HG02938 (cell line): ENCODE measurements around the gene BMX.

ENCODE experiments used
- ATAC-seq: cut with Tn5 transposase; IDR thresholded peaks from one replicate; pipeline ENCODE4 v1.9.1; 2021; ENCODE audit warnings: mild to moderate bottlenecking, moderate library complexity; ENCODE audit not compliant: unreplicated experiment

BMX gene

DNA sequence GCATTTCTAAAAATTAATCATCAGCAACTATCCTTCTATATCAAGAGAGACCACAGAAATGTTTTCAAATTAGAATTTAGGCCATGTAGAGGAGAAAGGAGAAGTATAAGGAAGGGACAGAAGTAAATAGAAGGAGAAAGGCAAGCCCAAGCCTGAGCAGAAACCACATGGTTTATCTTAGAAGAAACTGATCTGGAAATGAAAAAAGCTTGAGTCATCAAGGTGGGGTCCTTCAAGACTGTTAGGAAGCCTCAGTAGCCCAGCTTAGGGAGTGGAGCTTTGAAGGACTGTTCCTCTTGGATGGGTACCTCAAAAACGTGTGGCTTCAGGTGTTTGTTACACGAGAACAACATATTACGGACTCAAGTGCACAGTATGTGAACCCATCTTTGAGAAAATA is 4.5 kb downstream of the BMX start:
- no peak for ATAC-seq

DNA sequence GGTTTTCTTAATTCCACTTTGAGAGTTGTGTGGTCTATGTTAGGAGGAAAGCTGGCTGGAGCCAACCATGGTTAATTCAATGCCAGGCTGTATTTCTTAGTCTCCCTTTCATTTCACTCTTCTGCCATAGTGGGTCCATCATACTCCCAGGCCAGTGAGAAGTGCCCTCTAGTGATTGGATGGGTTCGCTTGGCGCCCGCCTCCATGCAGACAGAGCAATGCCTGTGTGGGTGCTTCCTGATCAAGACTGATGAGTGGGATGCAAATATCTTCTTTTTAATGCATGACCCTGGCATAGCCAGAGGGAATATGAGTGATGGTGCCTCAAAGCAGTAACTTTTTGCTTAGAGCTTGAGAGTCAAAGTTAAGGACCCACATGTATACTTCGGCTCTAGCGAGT is 6.4 kb downstream of the BMX start:
- no peak for ATAC-seq

DNA sequence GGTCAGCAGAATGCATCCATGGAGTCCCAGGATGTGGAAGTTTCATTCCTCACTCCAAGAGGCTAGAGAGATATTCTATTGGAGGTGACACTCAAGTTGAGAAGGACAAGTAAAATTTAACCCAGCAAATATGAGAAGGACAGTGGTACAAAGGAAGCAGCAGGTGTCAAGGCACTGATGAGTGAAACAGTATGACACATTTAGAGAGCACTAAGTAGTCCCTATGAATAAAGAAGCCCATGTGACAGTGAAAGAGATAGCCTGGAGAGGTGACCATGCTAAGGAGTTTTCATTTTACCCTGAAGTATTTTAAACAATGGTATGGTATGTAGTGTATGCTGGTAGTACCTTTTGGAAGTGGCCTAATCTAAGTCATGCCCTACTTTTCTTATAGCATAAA is 9.2 kb downstream of the BMX start:
- ATAC-seq: no peak

DNA sequence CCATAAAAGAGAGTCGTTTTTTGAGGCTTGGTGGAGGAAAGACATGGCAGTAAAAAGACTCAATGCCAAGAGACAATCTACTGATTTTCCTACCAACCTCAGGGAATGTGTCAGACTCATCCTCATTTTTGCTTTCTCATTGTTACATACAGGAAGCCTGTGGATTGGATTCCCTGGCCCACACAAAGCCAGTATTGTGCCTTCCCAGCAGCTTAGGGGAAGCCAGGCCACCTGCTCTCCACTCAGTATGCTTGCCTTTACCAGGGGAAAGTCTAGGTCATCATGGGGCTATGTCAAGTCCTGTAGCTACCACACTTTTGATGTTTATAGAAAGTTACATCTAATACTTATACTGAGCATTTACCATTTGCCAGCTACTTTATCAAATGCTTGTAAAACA is 11.0 kb downstream of the BMX start:
- ATAC-seq: no peak

DNA sequence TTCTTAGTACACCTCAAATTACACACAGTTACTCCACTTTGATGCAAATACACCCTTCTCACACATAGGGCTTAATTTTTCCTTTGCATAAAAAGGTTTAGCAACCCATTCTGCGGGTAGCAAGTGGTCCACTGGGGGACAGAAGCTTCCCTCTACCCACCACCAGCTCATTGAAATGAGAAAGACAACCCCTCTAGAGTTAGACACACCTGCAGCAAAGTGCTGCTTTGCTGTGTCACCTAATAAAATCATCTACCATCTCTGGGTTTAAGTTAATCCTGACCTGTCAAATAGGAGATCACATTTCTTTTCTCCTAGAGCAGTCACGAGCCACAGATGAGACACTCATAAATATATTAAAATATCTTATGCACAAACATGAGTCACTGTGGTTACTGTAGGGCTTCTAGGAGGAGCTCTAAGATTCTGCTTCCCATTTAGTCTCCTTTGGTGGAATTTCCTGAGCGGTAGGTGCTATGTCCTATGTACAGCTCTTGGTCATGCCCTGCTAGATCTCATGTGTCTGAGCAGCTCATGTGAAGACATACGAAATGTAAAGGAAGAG is 11.9 kb downstream of the BMX start:
- ATAC-seq: no peak

DNA sequence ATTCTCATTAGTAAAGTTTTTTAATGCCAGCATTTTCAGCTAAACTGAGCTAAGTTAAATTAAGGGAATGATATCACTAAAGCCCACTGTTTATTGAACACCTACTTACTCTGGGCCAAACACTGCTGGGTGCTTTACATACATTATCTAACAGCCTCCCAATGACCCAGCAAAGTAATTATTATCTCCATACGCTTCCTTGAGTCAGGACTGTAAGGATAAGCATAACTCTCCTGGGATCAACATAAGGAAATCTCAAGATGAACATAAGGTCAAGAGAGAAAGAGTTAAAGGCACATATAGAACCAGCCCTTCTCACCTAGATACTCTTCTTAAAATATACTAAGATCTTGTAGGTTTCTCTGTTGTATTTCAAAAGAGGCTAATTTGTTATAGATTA is 13.7 kb downstream of the BMX start:
- ATAC-seq: no peak

DNA sequence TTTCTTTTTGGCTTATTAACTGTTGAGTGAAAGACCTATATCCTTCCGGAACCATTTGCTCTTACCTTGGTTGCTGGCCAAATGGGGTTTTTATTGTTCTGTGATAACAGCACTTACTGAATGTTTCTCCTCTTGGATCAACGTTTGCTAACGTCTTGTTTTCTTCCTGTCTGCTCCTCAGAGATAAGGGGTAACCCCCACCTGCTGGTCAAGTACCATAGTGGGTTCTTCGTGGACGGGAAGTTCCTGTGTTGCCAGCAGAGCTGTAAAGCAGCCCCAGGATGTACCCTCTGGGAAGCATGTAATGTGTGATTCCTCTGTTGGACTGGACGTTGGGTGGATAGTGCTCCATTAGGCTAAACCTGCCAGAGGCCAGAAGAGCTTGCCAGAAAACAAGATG is 15.3 kb downstream of the BMX start:
- no peak for ATAC-seq

DNA sequence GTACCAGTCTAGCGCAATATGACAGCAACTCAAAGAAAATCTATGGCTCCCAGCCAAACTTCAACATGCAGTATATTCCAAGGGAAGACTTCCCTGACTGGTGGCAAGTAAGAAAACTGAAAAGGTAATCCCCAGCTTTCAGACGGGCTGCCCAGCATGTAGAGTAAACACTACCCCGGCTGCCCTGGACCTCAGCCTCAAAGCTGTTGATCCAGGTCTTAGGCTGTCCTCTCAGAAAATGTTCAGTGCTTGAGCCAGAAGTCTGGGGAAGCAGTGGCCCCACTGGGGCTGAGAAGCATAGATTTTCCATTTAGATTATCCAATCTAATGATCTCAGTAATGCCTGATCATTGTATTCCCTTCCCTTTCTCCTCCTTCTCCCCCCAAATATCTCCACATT is 21.9 kb downstream of the BMX start:
- no peak for ATAC-seq

DNA sequence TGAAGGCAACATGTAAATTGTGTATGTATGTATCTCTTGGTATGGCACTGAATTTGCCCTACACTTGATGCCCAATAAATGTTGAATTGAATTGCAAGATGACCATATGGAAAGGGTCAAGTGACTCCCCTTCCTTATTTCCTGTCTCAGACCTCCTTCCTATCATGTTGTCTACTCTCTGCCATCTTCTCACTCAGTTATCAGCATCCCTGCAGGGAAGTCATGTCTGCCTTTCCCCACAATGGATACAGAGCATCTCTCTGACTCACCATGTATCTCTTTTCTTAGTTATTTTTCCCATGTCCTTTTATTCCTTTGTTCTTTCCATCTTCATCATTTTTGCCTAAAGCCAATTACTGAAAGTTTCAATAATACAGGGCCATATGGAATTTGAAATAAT is 22.5 kb downstream of the BMX start:
- no peak for ATAC-seq

DNA sequence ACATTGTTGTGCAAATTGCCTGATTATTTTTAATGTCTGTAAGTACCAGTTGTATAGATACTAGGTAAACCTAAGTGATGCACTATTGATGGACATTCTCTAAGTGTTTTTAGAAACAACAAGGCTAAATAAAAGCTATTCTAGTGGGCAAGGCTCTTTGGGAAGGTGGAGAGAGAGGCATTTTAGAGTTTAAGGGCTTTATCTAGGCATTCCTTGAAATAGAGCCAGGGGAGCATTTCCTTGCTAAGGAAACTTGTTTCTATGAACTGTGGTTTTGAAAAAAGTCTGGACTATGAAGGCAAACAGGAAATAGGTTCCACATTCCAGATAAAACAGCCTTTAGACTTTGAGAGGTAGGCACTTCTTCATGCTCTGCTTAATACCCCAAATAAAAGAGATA is 23.8 kb downstream of the BMX start:
- ATAC-seq: no peak

DNA sequence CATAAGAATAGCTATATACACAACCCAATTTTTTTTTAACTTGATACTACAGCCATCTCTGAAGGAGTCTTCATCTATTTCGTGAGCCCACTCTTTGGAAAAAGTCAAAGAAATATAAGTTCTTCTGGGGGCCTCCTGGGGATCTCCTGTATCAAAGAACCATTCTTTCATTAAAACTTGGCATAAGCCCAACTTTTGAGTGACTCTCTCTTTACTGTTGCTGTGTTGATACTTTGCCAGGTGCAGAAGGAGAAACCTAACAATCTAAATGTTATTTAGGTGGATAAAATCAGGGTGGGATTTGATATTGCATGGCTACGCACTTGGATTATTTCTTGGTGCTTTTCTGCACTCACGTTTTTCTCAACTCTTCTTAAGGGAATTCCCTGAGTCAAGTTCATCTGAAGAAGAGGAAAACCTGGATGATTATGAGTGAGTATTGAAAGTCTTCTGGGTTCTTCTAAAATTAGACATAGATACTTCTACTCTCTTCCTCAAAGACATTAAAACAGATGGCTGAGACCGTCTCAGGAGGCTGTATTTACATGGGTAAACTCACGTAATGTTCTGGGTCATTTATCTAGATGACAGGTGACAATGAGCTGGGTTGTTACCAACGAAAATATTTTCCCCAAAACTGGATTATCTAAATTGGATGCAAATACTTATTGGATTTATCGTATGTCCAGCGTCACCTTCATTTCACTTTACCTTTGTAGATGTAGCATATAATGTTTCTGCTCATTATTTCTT is 25.2 kb downstream of the BMX start:
- no peak for ATAC-seq

DNA sequence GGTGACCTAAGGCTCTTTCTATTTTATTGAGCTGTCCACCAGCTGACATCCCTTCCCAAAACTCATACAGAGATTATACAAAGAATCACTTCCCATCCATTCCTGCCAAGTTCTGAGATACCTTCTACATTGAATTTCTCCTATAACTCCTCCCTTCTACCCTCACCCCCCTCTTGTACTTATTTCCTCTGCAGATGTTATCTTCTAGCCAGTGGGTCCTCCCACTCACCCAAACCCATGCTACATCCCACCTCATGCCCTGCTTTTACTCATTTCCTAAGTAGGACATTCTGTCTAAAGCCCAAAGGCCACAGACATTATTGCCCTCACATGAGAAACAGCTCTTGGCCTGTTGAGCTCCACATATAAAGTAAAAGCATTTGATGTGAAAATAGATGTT is 28.6 kb downstream of the BMX start:
- ATAC-seq: no peak

DNA sequence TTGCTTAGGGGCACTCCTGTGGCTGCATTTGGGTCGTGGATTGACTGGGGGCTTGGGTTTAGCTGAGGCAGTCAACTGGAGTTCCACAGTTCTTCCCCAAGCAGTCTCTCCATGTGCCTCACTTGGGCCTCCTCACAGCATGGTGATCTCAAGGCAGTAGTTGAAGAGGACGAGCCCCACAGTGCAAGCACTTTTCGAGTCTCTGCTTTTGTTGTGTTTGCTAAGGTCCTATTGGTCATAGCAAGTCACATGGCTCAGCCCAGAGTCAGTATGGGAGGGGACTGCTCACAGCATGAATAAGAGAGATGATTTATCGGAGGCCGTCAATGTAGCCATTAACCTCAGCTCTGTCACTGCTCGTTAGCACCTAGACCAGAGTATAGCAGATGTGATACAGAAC is 29.7 kb downstream of the BMX start:
- no peak for ATAC-seq

DNA sequence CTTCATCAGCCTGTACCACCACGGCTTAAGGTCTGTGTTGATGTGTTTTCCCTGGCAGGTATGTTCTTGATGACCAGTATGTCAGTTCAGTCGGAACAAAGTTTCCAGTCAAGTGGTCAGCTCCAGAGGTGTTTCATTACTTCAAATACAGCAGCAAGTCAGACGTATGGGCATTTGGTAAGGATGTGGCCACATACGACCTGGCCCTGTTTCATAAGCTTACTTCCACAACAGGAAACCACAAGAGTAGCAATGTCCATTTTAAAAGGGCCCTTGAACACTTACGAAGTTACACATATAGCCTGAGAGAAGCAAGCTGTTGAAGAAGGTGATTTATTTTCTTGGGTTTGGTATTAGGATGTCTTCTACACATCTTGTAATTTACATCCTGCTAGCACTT is 46.1 kb downstream of the BMX start:
- ATAC-seq: no peak

DNA sequence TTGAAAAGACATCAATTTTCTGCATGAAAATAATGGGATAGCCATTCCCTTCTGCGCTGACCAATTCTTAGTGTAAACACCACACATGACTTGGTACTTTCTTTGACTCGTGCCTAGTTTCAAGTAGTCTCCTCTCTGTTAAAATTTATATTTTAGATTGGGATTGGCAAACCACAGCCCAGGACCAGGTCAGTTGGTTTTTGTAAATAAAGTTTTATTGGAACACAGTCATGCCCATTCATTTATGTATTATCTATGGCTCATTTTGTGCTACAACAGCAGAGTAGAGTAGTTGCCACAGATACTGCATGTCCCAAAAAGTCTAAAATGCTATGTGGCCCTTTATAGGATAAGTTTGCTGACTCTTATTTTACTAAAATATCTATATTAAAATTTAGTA is 46.7 kb downstream of the BMX start:
- ATAC-seq: no peak

DNA sequence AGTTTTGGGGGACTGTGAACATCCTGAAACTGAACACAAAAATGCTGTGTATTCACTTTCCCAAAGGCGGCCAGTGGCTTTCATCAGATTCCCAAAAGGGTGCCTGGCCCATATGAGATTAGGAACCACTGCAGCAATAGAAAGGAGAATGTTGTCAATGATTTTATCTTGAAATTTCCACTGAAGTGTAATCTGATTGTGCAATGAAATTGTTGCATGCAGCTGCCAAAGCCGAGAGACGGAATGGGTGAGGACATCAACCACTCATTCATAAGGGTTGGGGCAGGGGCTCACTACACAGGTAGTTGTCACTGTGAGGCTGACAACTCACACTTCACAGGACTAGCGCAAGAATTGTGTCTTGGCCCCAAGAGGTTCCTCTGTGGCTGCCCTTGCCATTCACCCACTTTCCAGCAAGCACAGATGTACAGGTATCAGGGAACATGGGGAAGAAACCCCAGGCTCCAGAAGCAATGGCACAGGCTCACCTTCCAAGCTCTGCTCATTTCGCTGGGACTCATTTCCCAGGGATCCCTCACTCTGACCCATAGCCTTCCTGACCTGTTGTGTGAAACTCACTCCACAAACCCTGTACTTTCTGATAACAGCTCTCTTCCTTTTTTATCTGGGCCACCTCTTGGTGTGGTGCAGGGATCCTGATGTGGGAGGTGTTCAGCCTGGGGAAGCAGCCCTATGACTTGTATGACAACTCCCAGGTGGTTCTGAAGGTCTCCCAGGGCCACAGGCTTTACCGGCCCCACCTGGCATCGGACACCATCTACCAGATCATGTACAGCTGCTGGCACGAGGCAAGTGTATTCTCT is 48.8 kb downstream of the BMX start:
- ATAC-seq: no peak

DNA sequence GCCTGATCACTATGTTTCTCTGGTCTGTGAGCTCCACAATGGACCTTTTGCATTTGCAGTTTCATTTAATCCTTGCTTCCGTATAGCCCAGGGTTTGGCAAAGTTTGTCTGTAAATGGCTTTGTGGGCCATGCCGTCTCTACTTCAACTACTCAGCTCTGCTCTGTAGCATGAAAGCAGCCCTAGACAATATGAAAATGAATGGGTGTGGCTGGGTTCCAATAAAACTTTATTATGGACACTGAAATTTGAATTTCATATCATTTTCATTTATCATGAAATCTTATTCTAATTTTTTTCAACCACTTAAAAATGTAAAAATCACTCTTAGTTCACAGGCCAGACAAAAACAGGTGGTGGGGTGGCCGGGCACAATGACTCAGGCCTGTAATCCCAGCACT is 58.6 kb downstream of the BMX start:
- no peak for ATAC-seq

DNA sequence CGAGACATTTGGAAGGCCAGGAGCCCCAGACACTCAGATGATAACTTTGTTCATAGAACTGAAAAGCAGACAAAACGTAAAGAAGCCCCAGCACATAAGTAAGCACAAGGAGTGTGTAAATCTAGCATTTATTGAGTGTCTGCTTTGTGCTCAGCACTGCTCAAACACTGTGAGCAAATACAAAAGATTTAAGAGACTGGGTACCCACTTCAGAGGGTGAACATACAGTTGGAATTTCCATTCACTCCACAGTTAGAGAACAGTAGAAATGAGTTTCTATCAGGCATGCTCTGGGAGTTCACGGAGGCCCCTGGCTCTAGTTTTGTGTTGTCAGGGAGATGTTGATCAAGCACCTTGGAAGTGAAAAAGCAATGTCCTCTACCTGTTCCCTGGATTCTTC is 60.3 kb downstream of the BMX start:
- no peak for ATAC-seq

DNA sequence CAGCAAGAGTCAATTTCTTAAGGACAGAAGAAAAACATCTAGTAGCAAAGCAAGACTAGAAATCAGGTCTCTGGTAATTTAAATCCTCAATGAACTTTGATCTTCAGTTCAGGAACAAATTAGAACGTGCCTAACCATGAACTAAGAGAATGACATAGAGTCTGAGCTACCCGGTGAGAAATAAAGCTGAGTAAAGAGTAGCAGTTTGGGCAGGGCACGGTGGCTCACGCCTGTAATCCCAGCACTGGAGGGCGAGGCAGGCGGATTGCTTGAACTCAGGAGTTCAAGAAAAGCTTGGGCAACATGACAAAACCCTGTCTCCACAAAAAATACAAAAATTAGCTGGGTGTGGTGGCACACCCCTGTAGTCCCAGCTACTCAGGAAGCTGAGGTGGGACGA is 62.4 kb downstream of the BMX start:
- ATAC-seq: no peak

DNA sequence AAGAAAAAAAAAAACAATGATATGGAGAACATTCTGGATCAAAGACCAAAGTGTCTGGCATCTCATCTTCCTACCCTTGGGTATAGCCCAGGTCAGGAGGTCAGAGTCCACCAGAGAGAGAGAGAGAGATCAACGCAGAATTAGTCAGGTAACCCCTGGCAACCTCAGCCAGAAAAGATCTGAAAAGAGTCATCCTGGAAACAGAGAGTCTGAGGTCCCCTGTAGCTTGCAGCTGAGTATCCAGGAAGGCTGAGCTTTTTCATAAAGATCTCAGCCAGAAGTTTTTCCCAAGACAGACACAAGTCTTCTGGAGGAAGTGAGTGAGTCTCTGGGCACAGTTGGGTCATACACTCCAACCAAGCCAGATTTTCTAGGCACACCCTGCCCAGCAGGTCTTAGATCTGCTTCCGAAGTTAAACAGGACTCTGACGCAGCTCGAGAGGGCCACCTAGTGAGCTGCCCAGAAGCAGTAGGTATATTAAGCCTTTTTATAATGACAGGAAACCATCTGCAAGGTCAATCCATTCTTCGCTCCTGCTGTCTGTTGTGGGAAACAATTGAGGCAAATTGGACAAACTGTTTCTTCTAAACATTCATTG is 64.5 kb downstream of the BMX start:
- ATAC-seq: peak; percentile 54

DNA sequence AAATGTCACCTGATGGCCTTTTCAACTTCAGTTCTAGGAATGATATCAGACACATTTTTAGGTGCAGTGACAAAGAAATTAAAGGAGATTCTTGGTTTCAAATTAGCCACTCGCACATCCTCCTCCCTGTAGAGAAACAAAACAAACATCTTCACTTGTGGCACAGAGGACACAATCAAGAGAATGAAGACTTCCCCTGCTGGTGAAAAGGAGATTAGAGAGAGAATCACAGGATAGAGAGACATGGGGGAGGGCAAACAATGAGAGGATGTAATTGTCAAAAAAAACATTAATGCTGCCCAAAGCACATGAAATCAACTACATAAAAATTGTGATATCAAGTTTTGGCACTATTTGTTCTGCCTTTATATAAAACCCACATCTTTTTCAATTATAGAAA is 65.6 kb downstream of the BMX start:
- no peak for ATAC-seq

DNA sequence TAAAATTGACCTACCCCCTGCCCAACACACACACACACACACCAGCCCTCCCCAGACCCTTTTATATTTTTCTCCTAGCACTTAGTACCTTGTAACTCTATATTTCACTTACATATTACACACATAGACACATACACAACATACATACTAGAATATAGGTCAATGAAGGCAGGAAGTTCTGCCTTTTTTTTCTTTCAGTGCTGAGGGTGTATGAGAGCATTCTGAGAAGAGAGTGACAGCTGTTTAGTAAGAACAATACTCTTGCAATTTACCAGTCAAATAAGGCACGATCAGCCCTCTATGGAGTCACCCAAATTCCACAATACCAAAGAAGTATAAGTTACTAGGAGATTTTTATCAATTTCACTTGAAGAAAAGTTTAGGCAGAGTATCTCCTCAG is 66.7 kb downstream of the BMX start:
- no peak for ATAC-seq
